ENCODE data around the gene FBXO42.
"Not testable (repeated sequence)": the region's sequence is repeated elsewhere in the genome, so short reads cannot be mapped to it uniquely, and the experiment has no call there.

The FBXO42 gene

DNA sequence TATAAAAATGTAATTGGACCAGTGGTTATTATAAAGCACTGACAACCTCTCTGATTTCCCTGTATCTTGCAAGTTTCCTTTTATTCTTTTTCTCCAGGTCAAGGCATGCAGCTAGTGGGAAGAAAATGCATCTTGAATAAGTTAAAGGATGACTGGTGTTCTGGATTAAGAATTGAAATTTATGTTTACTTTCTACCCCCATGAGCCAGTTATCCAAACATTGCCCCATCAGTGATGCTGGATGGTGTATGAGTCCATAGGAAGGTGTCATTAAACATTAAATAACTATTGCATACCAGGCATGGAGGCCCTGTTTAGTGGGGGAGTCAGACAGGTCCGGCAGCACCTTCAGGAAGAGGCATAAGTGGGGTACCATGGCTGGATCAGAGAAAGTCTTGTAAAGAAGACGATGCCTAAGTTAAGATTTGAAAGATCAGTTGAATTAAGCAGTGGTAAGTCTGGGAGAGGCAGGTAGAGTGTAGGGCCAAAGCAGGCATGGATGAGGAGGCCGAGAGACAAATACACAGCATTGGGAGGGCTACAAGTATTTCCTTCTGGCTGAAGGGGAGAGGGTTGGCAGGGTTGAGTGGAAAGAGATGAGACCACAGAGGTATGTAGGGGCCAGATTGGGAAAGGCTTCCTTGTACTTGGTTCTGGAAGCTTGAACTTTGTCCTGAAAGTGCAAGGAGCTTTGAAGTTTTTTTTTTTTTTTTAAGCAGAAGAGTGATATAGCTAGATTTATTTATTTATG, 20.4 kb upstream of the FBXO42 start:
- FAIRE-seq (no peak), DNase-seq (ENCODE audit: insufficient read length, low spot score) (no peak)

DNA sequence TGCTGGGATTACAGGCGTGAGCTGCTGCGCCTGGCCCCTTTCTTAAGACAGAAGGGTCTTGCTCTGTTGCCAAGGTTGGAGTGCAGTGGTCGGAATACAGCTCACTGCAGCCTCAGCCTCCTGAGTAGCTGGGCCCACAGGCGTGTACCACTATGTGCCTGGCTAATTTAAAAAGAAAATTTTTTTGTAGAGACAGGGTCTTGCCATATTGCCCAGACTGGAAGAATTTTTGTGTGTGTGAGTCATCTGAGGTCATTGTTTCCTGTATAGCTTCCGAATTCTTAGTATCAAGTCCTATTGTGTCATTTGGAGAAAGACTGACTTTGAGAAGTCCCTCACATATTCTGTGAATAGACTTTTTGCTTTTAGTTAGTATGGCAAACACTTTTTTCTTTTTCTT, 19.4 kb upstream of the FBXO42 start:
- DNase-seq (ENCODE audit: insufficient read length, low spot score) (no peak), FAIRE-seq (no peak)

DNA sequence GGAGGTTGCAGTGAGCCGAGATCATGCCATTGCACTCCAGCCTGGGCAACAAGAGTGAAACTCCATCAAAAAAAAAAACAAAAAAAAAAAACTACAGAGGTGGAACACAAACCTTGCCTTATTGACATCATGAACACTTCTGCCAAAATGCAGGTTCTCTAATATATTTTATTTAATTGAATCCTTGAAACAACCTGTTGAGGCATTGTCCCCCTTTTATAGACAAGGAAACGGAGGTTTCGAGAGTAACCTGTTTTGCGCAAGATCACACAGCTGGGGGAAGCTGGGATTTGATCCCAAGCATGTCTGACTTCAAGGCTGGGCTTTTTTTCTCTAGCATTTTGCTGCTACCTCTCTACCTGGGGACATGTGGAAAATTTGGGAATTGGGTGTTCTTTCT, 17.5 kb upstream of the FBXO42 start:
- FAIRE-seq, result no peak

DNA sequence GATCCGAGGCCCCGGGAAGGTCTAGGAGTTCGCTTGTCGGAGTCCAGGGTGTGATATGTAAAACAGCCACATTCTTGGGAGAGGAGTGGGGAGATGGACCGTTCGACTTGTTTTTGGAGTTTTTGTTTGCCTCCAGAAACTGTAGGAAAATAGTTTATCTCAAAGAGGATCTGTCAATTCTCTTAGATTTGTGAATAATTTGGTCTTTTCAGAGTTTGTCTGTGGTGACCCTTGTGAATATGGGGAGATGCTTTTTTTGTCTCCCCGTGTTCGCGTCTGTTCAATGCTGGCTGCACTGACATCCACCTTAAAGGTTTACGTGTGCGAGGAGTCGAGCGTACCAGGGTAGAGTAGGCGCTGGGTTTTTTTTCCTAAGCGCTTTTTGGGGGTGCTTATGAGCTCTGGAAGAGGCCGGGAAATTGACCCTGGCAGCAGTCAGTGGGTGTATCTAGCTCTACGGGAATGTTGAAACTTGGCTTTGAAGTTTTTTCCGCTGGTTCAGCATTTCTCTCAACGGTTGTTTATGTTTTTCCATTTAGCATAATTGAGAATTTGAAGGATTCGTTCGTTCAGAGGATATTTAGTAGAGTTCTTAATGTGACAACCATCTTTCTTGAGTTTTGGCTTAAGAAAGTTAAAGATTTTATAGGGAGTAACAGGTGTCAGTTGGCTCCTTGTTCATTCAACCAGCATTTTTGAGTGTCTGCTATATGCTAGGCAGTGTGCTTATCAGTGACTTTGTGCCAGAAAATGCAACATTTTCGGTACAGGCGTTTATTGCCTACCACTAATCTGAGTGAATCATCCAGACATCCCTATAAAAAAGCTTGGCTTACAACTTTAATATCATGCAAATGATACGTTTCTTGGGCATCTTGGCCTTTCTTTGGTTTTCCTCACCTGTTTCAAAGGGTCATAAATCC, 15.9 kb upstream of the FBXO42 start:
- DNase-seq (ENCODE audit: insufficient read length, low spot score), result no peak
- FAIRE-seq, result peak; percentile 45

More for the DNA sequence above, 17.5 kb upstream of the FBXO42 start:
- DNase-seq (ENCODE audit: insufficient read length, low spot score), result no peak

DNA sequence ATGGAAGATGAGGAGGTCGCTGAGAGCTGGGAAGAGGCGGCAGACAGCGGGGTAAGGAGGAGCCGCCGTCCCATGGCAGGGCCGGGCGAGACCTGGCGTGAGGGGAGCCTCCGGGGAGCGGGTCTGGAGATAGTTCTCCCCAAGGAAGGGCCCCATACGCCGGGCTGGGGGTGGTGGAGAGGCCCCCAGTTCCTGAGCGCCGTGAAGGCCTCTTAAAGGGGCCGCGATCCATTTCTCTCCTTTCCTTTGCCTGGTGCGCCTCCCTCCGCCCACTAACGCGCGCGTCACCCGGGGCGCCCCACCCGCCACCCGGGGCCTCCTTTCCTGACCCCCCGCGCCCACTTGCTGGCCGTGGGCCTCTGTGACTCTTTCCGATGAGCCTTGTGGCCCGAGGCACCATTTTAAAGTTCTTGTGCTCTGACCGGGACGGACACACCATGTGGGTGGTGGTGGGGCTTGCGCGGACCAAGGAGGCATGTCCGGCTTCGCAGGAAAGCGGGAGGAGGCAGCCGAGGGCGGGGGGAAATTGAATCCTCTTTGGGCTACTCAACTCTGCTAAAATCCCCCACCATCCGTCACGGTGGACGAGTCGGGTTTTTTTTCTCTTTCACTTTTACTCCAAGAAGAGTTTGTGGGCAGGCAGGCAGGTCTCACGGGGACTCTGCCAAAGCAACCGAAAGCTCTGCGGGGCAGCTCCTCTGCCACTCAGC, 15.1 kb upstream of the FBXO42 start:
- DNase-seq (ENCODE audit: insufficient read length, low spot score) (peak; percentile 68), FAIRE-seq (peak; percentile 93)

DNA sequence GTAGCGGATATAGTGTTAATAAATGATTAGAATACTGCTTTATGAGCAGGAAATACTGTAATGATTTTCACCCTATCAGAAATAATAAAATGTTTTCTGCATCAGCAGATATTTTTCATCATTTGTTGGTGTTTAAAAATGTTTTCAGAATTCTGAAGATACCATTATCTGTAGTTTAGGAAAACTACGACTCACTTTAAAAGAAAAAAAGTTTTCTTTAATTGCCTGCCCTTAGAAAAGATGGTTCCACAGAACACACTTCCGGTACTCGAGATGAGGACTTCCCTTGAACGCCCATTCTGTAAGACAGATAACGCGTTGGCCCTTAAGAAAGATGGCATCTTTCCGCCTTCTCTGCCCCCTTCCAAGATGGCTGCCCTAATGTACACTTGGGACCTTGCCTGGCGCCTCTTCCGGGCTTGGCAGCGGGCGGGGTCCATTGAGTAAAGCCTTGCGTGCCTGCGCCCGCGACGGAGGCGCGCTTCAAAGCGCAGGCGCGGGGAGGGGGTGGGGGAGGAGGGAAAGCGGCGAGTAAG, 14.5 kb upstream of the FBXO42 start, which contains the start of gene SZRD1:
Gene SZRD1, plus strand, starts transcription at position 521 of the 536 bp plus-strand sequence. CDS start 16 bp downstream, outside the sequence.
- peak; percentile 91 for FAIRE-seq
- peak; percentile 41 for DNase-seq (ENCODE audit: insufficient read length, low spot score)

DNA sequence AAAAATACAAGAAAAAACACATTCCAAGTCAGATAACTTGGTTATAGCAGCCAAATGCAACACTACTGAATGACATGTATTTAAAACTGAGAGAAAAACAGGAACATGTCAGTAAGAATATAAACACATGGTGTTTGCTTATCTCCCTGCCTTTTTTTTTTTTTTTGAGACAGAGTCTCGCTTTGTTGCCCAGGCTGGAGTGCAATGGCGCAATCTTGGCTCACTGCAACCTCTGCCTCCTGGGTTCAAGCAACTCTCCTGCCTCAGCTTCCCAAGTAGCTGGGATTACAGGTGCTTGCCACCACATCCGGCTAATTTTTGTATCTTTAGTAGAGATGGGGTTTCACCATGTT, 12.8 kb upstream of the FBXO42 start:
- DNase-seq (ENCODE audit: insufficient read length, low spot score); FAIRE-seq: not testable (repeated sequence)

DNA sequence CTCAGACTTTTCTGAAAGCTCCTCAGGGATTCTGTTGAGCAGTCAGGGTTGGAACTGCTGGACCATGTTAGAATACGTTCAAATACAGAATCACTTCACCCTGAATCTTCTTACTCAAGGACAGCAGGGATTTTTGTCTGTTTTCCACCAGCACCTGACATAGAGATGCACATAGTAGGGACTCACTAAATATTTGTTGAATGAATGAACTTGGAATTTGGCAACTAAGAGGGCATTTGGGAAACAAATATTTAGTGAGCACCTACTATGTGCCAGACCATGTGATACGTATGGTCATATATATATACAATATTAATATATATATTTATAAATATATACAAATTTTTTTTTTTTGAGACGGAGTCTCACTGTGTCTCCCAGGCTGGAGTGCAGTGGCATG, 4.6 kb upstream of the FBXO42 start:
- no peak for DNase-seq (ENCODE audit: insufficient read length, low spot score)
- FAIRE-seq, result no peak

DNA sequence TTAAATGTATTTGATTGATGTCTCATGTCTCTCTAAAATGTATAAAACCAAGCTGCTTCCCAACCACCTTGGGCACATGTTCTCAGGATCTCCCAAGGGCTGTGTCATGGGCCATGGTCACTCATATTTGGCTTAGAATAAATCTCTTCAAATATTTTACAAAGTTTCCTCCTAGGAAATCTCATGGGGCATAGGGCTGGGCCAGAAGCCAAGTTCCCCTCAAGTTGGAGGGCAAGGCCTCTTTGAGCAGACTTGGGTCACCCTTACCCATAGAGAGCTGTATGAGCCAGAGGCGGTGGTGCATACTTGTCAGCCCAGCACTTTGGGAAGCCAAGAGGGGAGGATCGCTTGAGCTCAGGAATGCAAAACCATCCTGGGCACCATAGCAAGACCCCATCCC, 2.3 kb upstream of the FBXO42 start:
- DNase-seq (ENCODE audit: insufficient read length, low spot score) (no peak), FAIRE-seq (no peak)

DNA sequence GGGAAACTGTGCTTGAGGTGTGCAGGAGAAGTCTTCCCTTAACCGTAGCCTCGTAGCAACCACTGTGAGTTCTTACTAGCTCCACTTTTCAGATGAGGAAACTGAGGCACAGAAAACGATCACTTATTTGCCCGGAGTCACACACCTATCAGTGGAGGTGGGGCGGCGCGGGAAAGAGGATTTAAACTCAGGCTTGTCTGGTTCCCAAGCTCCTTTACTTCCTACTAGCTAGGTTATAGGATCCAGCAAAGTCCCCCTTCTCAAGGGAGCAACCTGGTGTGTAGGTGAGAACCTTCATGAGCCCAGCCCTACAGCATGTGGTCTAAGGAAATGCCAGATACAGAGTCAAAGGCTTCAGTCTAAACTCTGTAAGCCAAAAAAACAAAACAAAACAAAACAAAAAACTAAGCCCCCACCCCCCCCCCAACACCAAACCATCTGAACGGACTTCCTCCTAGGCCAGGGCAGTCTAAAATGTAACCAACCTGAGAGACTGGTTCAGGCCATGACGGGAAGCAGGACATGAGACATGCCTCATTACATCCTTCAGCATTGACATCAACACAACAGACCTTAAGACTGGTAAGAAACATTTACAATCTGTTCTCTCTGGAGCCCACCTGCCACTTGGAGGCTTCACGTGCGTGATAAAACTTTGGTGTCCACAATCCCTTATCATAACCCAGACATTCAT, 709 bp upstream of the FBXO42 start:
- FAIRE-seq, result peak; percentile 53

DNA sequence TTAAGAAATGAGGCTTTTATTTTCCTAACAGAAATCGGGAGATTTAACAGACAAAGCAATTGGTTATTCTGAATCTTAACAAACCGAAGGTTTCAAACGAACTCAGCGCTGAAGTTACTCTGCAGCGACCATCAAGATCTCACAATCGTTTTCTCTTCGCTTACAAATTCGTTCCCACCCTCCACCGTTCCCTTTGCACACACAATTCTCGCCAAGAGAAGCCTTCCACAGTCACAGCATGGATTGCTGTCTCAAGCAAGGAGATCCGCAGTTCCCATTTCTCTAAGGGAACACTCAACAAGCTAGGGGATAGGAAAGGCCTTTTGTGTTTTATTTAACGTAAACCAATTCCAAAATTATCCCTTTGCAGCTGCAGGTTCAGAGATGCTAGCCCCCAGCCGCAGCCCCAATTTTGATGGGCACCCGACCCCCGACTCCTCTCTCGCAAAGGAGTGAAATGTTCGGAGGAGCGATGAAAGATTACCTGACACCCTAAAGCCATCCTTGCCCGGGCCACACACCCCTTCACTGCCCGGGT, 755 bp downstream of the FBXO42 start:
- FAIRE-seq (peak; percentile 21), DNase-seq (ENCODE audit: insufficient read length, low spot score) (no peak)

More for the DNA sequence above, 709 bp upstream of the FBXO42 start:
- no peak for DNase-seq (ENCODE audit: insufficient read length, low spot score)

DNA sequence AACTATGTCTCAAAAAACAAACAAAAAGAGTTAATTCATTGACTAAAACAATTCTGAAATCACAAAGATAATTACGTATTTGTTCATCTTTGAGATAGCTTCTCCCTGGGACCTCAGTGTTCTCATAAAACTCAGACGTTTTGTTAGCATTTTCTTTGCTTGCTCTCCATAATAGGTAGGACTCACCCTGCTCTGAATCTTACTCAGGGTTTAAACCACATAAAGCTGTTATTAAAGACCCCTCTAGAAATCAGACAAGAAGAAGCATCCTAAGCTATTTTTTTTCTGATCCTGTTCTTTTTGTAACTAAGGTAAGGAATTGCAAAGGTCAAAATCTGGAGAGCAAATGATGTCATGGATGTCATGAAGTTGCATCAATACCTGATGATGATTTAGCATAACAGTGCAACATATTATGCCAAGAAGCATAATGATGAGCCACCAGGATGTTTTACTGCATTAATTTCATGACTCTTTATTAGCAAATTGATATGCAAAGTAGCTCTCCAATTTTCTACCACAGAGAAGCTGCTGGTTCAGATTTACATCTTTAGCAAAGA, 2.4 kb downstream of the FBXO42 start:
- FAIRE-seq, result no peak

DNA sequence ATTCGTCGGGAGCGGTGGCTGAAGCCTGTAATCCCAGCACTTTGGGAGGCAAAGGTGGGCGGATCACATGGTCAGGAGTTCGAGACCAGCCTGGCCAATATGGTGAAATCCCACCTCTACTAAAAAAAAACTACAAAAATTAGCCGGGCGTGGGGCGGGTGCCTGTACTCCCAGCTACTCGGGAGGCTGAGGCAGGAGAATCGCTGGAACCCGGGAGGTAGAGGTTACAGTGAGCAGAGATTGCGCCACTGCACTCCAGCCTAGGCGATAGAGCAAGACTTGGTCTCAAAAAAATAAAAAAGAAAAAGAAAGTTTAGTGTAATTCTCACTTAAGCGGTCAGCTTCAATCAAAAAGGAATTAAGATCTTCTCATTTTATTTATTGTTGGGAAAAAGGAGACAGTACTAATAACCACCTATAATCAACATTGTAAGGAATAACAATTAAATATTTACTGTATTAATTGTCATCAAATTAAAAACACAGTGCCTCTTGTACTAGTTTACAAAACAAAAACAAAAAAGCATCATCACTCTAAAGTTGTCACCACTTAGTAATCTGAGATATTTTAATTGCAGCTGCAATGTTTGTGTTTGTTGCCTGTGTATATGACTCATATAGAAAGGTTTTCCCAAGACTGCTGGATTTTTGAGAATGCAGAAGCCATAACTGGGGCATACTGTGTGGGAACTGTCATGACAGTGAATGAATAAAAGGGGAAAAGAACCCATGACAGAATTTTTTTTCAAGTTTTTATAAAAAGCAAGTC, 3.7 kb downstream of the FBXO42 start:
- no peak for DNase-seq (ENCODE audit: insufficient read length, low spot score)
- no peak for FAIRE-seq

More for the DNA sequence above, 2.4 kb downstream of the FBXO42 start:
- no peak for DNase-seq (ENCODE audit: insufficient read length, low spot score)

DNA sequence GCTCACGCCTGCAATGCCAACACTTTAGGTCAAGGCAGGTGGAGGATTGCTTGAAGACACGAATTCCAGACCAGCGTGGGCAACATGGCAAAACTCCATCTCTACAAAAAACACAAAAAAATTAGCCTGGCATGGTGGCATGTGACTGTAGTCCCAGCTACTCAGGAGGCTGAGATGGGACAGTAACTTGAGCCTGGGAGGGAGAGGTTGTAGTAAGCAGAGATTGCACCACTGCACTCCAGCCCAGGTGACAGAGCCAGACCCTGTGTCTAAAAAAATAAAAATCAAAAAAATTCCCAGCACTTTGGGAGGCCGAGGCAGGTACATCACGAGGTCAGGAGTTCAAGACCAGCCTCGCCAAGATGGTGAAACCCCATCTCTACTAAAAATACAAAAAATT, 9.0 kb downstream of the FBXO42 start:
- not testable (repeated sequence) for FAIRE-seq; DNase-seq (ENCODE audit: insufficient read length, low spot score)

DNA sequence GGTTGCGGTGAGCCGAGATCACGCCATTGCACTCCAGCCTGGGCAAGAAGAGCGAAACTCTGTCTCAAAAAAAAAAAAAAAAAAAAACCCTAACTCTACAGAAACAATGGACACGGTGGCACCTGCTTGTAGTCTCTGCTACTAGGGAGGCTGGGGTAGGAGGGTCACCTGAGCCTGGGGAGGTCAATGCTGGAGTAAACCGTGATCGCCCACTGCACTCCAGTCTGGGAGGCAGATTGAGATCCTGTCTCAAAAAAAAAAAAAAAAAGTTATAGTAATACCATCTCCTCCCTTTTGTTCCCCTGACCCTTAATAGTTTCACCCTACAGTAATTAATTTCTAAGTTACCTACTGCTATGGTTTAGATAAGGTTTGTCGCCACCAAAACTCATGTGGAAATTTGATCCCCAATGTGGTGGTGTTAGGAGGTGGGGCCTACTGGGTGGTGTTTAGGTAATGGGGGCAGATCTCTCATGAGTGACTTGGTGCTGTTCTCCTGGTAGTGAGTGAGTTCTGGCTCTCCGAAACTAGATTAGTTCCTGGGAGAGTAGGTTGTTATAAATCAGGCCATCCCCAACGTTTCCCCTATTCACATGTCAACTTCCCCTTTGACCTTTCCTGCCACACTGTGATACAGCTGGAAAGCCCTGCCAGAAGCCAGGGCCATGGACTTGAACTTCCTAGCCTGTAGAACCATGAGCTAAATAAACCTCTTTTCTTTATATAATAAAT, 9.8 kb downstream of the FBXO42 start:
- no peak for FAIRE-seq
- no peak for DNase-seq (ENCODE audit: insufficient read length, low spot score)

DNA sequence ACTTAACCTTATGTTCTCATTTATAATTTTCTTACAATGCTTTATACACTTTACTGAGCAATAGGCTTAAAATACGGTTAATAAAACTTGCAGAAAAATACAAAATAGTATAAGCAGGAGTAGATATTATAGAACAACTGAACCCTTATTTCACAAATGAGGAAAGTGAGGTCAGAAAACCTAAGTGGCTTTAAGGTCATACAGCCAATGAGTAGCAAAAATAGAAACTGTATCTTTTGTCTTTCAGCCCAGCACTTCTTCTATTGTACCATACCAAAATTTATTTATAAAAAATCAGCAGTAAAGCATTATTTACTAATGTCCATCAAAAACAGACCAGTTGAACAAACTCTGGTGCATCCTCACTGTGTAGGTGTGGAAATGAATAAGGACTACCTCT, 11.6 kb downstream of the FBXO42 start:
- DNase-seq (ENCODE audit: insufficient read length, low spot score) (no peak), FAIRE-seq (no peak)

DNA sequence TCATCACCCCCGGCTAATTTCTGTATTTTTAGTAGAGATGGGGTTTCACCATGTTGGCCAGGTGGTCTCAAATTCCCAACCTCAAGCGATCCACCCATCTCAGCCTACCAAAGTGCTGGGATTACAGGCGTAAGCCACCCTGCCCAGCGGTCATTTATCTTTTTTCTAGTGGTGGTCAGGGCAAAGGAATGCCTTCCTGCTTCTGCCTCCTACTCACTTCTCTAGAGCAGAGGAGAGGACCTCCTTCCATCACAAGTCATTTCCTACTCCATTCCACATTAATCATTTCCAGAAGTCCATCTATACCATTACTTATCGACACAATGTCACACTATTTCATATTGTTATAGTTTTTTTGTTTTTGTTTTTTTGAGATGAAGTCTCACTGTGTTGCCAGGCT, 13.3 kb downstream of the FBXO42 start:
- DNase-seq (ENCODE audit: insufficient read length, low spot score), result no peak
- no peak for FAIRE-seq

DNA sequence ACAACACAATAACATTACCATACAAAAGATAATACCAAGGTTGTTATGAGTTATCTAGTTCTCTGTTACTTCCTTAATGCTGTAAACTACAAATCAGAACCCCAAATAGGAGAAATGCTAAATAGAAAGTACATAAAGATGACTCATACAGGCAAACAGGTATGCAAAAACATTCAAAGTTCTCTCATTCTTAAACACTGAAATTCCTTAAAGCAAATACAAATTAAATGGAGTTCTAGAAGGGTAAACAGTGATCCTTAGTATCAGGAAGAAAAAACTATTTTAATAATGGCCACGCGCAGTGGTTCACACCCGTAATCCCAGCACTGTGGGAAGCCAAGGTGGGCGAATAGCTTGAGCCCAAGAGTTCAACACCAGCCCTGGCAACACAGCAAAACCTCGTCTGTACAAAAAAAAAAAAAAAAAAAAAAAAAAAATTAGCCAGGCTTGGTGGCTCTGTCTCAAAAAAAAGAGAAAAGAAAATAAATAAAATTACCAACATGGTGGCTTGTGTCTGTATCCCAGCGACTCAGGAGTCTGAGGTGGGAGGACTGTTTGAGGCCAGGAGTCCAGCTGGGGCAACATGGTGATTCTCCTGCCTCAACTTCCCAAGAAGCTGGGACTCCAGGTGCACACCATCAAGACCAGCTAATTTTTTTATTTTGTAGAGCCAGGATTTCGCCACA, 17.5 kb downstream of the FBXO42 start:
- DNase-seq (ENCODE audit: insufficient read length, low spot score) (no peak), FAIRE-seq (no peak)
